WTC11 (cell line): ENCODE data around the gene IL31. TPM values are rescaled to one million over a fixed set of nuclear protein-coding genes. Genes with fewer than 3 reads are reported as not detected.

Experiments
- ATAC-seq: fragments of 200-7000 bp; cut with Tn5 transposase; 2 replicates; pipeline ENCODE4 v1.10.0; 2021; ENCODE audit warnings: mild to moderate bottlenecking, moderate library complexity
- CTCF ChIA-PET: fragments of 300-600 bp; sonication (Branson Sonifier 250); formaldehyde crosslinking; loops from one replicate; lab custom pipeline; 2021; ENCODE audit warnings: antibody characterized with exemption; lab: Charles Lee
- POLR2A ChIA-PET: fragments of 350-600 bp; sonication (Branson Sonifier 250); formaldehyde crosslinking; loops from one replicate; lab custom pipeline; 2021; ENCODE audit warnings: antibody characterized with exemption; lab: Charles Lee
- DNase-seq: peaks from one replicate; pipeline ENCODE4 v3.0.0; 2021; ENCODE audit warnings: low spot score
- H3K27ac Mint-ChIP-seq: 2 replicates; pipeline ENCODE4 v1.8.0; 2021; ENCODE audit warnings: mixed read lengths
- H3K27me3 Mint-ChIP-seq: 2 replicates; pipeline ENCODE4 v1.8.0; 2021; ENCODE audit warnings: low read depth, mild to moderate bottlenecking, moderate library complexity, mixed read lengths
- H3K36me3 Mint-ChIP-seq: 2 replicates; pipeline ENCODE4 v1.8.0; 2021; ENCODE audit warnings: mixed read lengths
- H3K4me1 Mint-ChIP-seq: 2 replicates; pipeline ENCODE4 v1.8.0; 2022; ENCODE audit warnings: mixed read lengths
- H3K4me3 Mint-ChIP-seq: 2 replicates; pipeline ENCODE4 v1.8.0; 2021; ENCODE audit warnings: mild to moderate bottlenecking, moderate library complexity, mixed read lengths
- H3K9me3 Mint-ChIP-seq: 2 replicates; pipeline ENCODE4 v1.8.0; 2021; ENCODE audit warnings: mixed read lengths
- ELF4 ChIP-seq: sonication (generic); formaldehyde crosslinking; IDR thresholded peaks from 2 replicates; pipeline ENCODE4 v1.8.1; 2022; ENCODE audit warnings: low read depth, mild to moderate bottlenecking, moderate library complexity, missing genetic modification reagents
- ETV6 ChIP-seq: sonication (generic); formaldehyde crosslinking; IDR thresholded peaks from 2 replicates; pipeline ENCODE4 v1.8.1; 2022; ENCODE audit warnings: mild to moderate bottlenecking, missing genetic modification reagents
- FOXJ3 ChIP-seq: sonication (generic); formaldehyde crosslinking; IDR thresholded peaks from 2 replicates; pipeline ENCODE4 v1.9.0; 2021; ENCODE audit warnings: missing genetic modification reagents, mild to moderate bottlenecking, borderline replicate concordance
- FOXK1 ChIP-seq: sonication (generic); formaldehyde crosslinking; IDR thresholded peaks from 2 replicates; pipeline ENCODE4 v1.8.0; 2022; ENCODE audit warnings: mild to moderate bottlenecking, moderate library complexity, missing genetic modification reagents
- FOXP1 ChIP-seq: sonication (generic); formaldehyde crosslinking; IDR thresholded peaks from 2 replicates; pipeline ENCODE4 v1.8.0; 2022; ENCODE audit warnings: missing genetic modification reagents, mild to moderate bottlenecking, moderate library complexity, borderline replicate concordance
- GTF2I ChIP-seq: fragments of 250-450 bp; sonication (Bioruptor Pico); conservative IDR thresholded peaks from 2 replicates; pipeline ENCODE4 v1.4.0; 2021; ENCODE audit warnings: mild to moderate bottlenecking
- HMGA2 ChIP-seq: fragments of 250-450 bp; sonication (Bioruptor Pico); IDR thresholded peaks from 2 replicates; pipeline ENCODE4 v1.4.0; 2021; ENCODE audit warnings: mild to moderate bottlenecking, moderate library complexity
- JUN ChIP-seq: sonication (generic); formaldehyde crosslinking; IDR thresholded peaks from 2 replicates; pipeline ENCODE4 v1.8.0; 2023; ENCODE audit warnings: mild to moderate bottlenecking, missing genetic modification reagents
- KAT7 ChIP-seq: sonication (generic); formaldehyde crosslinking; IDR thresholded peaks from 2 replicates; pipeline ENCODE4 v1.8.1; 2023; ENCODE audit warnings: missing genetic modification reagents, mild to moderate bottlenecking, borderline replicate concordance
- MXD4 ChIP-seq: fragments of 250-450 bp; sonication (Bioruptor Pico); IDR thresholded peaks from 2 replicates; pipeline ENCODE4 v1.8.0; 2021; ENCODE audit warnings: mild to moderate bottlenecking, moderate library complexity, borderline replicate concordance
- NR1H2 ChIP-seq: sonication (generic); formaldehyde crosslinking; IDR thresholded peaks from 2 replicates; pipeline ENCODE4 v1.9.0; 2021; ENCODE audit warnings: mild to moderate bottlenecking, moderate library complexity, missing genetic modification reagents
- RELA ChIP-seq: sonication (generic); formaldehyde crosslinking; IDR thresholded peaks from 2 replicates; pipeline ENCODE4 v1.8.1; 2022; ENCODE audit warnings: missing genetic modification reagents, mild to moderate bottlenecking, borderline replicate concordance
- SOX15 ChIP-seq: fragments of 250-450 bp; sonication (Bioruptor Pico); IDR thresholded peaks from 2 replicates; pipeline ENCODE4 v1.9.0; 2021; ENCODE audit warnings: mild to moderate bottlenecking
- SP1 ChIP-seq: sonication (generic); formaldehyde crosslinking; conservative IDR thresholded peaks from 2 replicates; pipeline ENCODE4 v1.8.1; 2022; ENCODE audit warnings: missing genetic modification reagents
- TCF7 ChIP-seq: sonication (generic); formaldehyde crosslinking; IDR thresholded peaks from 2 replicates; pipeline ENCODE4 v1.8.0; 2022; ENCODE audit warnings: mild to moderate bottlenecking, low read depth, missing genetic modification reagents, moderate library complexity
- ZNF263 ChIP-seq: sonication (generic); formaldehyde crosslinking; IDR thresholded peaks from 2 replicates; pipeline ENCODE4 v1.8.1; 2022; ENCODE audit warnings: low read depth, mild to moderate bottlenecking, moderate library complexity, missing genetic modification reagents
- ZNF671 ChIP-seq: fragments of 250-450 bp; sonication (Bioruptor Pico); IDR thresholded peaks from 2 replicates; pipeline ENCODE4 v1.8.0; 2021; ENCODE audit warnings: mild to moderate bottlenecking
- total RNA-seq: library from RNA; stranded (reverse); gene quantifications from 3 replicates; pipeline ENCODE4 v1.2.3, GENCODE V29; 2021
- TF ChIP-seq, protein P1 (sequence below): sonication (generic); formaldehyde crosslinking; IDR thresholded peaks from 2 replicates; pipeline ENCODE4 v1.8.0; 2022; ENCODE audit warnings: missing genetic modification reagents
- TF ChIP-seq, protein P2 (sequence below): fragments of 200-600 bp; IDR thresholded peaks from 2 replicates; pipeline ENCODE4 v1.8.0; 2022; ENCODE audit warnings: antibody characterized with exemption
- TF ChIP-seq, protein P3 (sequence below): fragments of 250-450 bp; sonication (Bioruptor Pico); conservative IDR thresholded peaks from 2 replicates; pipeline ENCODE4 v1.9.0; 2021; ENCODE audit warnings: mild to moderate bottlenecking
- TF ChIP-seq, protein P4 (sequence below): sonication (generic); formaldehyde crosslinking; IDR thresholded peaks from 2 replicates; pipeline ENCODE4 v1.8.0; 2022; ENCODE audit warnings: mild to moderate bottlenecking, missing genetic modification reagents

The IL31 gene
- total RNA-seq, 1 experiment from 2014 or later = not detected

DNA sequence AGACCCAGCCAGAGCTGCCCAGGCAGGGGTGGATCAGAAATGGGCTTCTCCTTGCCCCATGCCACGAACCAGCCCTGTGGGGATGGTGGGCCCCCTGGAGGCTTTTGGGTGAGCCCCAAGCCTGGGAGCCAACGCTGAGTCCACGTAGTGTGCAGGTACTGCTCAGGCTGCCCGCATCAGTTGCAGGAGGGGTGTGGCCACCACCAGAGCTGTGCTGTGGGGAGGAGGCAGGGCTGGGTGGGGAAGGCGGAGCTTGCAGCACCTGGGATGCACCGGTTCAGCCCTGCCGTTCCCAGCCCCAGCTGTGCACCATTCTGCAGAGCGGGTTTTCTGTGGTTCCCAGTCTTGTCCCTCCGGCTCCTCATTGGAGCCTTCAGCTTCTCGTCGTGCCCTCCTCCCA, 36.3 kb downstream of the IL31 start:
- H3K36me3 Mint-ChIP-seq = peaks cover 40% of the 10 kb centered on the region
- ChIA-PET POLR2A (interaction anchor here (1.1 kb wide), 1 partner anchor 88 kb away, joined by 4 read pairs; the partner anchor contains the start of gene DIABLO), CTCF (interaction anchor here (0.6 to 1.9 kb wide), 28 partner anchors 8 to 332 kb away, joined by 3 to 32 read pairs (median 4); partner anchors contain the start of genes B3GNT4, CFAP251 and LRRC43)
- 0 out of 2 replicates have a peak, but pooled peaks cover 6% of the 10 kb centered on the region for H3K4me1 Mint-ChIP-seq
- H3K4me3 Mint-ChIP-seq = peak overlapping the region; percentile 24; the same call in 1 of the 2 replicates
- no peak overlapping the region for H3K27ac Mint-ChIP-seq
- peaks cover 7% of the 10 kb centered on the region; the same call in 1 of the 2 replicates for H3K9me3 Mint-ChIP-seq
- ATAC-seq = peak; percentile 94
- no peaks in the 10 kb centered on the region for H3K27me3 Mint-ChIP-seq
- no peak for TF ChIP-seq GTF2I (CRISPR knock-in tag)
- peak; percentile 46; the same call in 1 of the 2 replicates for TF ChIP-seq SP1 (CRISPR knock-in tag)
- TF ChIP-seq FOXJ3 (CRISPR knock-in tag) = no peak
- TF ChIP-seq FOXK1 (CRISPR knock-in tag) = 0 out of 2 replicates have a peak, but pooled peaks have one; percentile 10
- TF ChIP-seq JUN (CRISPR knock-in tag) = no peak
- TF ChIP-seq FOXP1 (CRISPR knock-in tag) = no peak
- TF ChIP-seq ELF4 (CRISPR knock-in tag) = no peak
- TF ChIP-seq, protein P1, sequence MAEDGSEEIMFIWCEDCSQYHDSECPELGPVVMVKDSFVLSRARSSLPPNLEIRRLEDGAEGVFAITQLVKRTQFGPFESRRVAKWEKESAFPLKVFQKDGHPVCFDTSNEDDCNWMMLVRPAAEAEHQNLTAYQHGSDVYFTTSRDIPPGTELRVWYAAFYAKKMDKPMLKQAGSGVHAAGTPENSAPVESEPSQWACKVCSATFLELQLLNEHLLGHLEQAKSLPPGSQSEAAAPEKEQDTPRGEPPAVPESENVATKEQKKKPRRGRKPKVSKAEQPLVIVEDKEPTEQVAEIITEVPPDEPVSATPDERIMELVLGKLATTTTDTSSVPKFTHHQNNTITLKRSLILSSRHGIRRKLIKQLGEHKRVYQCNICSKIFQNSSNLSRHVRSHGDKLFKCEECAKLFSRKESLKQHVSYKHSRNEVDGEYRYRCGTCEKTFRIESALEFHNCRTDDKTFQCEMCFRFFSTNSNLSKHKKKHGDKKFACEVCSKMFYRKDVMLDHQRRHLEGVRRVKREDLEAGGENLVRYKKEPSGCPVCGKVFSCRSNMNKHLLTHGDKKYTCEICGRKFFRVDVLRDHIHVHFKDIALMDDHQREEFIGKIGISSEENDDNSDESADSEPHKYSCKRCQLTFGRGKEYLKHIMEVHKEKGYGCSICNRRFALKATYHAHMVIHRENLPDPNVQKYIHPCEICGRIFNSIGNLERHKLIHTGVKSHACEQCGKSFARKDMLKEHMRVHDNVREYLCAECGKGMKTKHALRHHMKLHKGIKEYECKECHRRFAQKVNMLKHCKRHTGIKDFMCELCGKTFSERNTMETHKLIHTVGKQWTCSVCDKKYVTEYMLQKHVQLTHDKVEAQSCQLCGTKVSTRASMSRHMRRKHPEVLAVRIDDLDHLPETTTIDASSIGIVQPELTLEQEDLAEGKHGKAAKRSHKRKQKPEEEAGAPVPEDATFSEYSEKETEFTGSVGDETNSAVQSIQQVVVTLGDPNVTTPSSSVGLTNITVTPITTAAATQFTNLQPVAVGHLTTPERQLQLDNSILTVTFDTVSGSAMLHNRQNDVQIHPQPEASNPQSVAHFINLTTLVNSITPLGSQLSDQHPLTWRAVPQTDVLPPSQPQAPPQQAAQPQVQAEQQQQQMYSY (CRISPR knock-in tag) = no peak
- TF ChIP-seq TCF7 (CRISPR knock-in tag) = no peak
- peak; percentile 82 for DNase-seq

DNA sequence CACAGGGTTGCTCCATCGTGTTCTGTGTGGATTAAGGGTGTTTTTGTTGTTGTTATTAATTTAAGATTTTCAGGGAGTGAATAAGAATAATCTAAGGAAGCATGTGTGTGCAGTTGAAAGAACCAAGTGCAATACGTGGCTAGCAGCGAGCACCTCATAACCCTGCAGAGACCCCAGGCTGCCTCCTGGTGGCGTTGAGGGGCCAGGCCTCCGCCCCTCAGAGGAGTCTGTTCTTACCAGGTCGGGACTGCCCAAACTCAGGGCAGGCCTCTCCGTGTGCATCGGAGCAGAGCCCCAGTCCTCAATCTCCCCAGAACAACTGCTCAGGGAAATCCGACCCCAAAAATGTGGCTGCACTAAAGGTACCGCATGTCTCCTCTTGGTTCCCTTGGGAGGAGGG, 36.8 kb downstream of the IL31 start:
- peaks cover 38% of the 10 kb centered on the region for H3K36me3 Mint-ChIP-seq
- H3K9me3 Mint-ChIP-seq = peaks cover 4% of the 10 kb centered on the region; the same call in 1 of the 2 replicates
- peak; percentile 81 for DNase-seq
- H3K4me1 Mint-ChIP-seq = 0 out of 2 replicates have a peak, but pooled peaks cover 6% of the 10 kb centered on the region
- ChIA-PET CTCF (interaction anchor here (0.8 to 1.9 kb wide), 16 partner anchors 8 to 219 kb away, joined by 3 to 32 read pairs (median 4); partner anchors contain the start of genes CFAP251 and LRRC43), POLR2A (interaction anchor here (1.1 kb wide), 1 partner anchor 89 kb away, joined by 4 read pairs; the partner anchor contains the start of gene DIABLO)
- H3K27me3 Mint-ChIP-seq = no peaks in the 10 kb centered on the region
- TF ChIP-seq ZNF671 = no peak
- TF ChIP-seq, protein P2, sequence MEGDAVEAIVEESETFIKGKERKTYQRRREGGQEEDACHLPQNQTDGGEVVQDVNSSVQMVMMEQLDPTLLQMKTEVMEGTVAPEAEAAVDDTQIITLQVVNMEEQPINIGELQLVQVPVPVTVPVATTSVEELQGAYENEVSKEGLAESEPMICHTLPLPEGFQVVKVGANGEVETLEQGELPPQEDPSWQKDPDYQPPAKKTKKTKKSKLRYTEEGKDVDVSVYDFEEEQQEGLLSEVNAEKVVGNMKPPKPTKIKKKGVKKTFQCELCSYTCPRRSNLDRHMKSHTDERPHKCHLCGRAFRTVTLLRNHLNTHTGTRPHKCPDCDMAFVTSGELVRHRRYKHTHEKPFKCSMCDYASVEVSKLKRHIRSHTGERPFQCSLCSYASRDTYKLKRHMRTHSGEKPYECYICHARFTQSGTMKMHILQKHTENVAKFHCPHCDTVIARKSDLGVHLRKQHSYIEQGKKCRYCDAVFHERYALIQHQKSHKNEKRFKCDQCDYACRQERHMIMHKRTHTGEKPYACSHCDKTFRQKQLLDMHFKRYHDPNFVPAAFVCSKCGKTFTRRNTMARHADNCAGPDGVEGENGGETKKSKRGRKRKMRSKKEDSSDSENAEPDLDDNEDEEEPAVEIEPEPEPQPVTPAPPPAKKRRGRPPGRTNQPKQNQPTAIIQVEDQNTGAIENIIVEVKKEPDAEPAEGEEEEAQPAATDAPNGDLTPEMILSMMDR = peak; percentile 60
- H3K27ac Mint-ChIP-seq = no peak overlapping the region
- peak overlapping the region; percentile 24 for H3K4me3 Mint-ChIP-seq
- peak; percentile 91 for ATAC-seq

DNA sequence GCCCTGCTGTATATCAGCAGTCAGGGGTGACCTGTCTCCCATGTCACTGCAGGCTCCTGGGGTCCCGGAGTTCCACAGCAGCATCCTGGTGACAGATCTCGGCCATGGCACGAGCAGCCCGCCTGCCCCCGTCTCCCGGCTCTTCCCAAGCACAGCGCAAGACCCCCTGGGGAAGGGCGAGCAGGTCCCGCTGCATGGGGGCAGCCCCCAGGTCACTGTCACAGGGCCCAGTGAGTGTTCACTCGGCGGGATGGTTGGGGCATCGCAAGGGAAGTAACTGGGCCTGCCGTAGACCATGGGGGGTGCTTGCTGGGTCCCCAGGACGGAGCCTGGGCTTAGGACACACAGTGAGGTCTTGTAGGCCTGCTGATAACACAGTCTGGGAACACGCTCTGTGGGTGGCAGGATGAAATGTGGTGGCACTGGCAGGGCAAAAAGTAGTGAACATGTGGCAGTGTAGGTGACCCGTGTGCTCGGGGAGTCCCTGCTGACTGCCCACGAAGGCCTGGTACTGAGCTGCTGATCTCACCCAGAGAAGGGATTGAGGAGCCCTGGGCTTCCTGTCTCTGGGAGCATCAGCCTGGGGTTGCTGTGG, 38.5 kb downstream of the IL31 start:
- no peak overlapping the region for H3K27ac Mint-ChIP-seq
- 0 out of 2 replicates have a peak, but pooled peaks cover 6% of the 10 kb centered on the region for H3K4me1 Mint-ChIP-seq
- H3K36me3 Mint-ChIP-seq = peaks cover 24% of the 10 kb centered on the region
- POLR2A ChIA-PET = no interaction called here
- CTCF ChIA-PET = no interaction called here
- no peaks in the 10 kb centered on the region for H3K9me3 Mint-ChIP-seq
- no peak for ATAC-seq
- DNase-seq = no peak
- no peak overlapping the region for H3K4me3 Mint-ChIP-seq
- H3K27me3 Mint-ChIP-seq = no peaks in the 10 kb centered on the region
- no peak for TF ChIP-seq MXD4 (CRISPR knock-in tag)
- TF ChIP-seq ZNF263 (CRISPR knock-in tag) = no peak
- no peak for TF ChIP-seq ETV6 (CRISPR knock-in tag)
- TF ChIP-seq KAT7 (CRISPR knock-in tag) = no peak
- no peak for TF ChIP-seq SOX15 (CRISPR knock-in tag)
- TF ChIP-seq, protein P2 = no peak
- TF ChIP-seq, protein P3, sequence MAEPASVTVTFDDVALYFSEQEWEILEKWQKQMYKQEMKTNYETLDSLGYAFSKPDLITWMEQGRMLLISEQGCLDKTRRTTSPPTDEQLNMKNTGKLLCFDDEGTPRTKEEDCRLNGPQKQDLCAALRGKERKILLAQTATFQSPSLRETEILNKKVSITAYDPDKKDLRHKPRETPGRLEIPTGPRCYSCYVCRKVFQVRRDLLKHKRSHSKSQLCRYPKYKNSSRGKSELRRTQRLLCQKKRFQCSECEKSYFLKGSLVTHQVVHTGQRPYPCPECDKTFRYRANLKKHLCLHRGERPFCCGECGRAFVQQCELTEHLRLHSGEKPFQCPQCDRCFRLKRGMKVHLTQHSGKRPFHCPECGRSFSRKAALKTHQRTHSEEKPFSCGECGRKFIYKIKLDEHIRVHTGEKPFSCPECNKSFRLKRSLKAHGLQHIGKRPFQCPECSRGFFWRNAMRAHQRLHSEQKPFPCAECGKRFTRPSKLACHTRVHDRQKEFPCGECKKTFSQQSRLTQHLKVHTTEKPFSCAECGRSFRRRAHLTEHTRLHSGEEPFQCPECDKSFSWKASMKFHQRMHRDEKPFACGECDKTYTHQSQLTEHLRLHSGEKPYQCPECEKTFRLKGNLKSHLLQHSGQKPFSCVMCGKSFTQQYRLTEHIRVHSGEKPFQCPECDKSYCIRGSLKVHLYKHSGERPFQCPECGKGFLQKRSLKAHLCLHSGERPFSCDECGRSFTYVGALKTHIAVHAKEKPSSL (CRISPR knock-in tag) = no peak
- no peak for TF ChIP-seq RELA (CRISPR knock-in tag)
- TF ChIP-seq, protein P4, sequence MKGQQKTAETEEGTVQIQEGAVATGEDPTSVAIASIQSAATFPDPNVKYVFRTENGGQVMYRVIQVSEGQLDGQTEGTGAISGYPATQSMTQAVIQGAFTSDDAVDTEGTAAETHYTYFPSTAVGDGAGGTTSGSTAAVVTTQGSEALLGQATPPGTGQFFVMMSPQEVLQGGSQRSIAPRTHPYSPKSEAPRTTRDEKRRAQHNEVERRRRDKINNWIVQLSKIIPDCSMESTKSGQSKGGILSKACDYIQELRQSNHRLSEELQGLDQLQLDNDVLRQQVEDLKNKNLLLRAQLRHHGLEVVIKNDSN (CRISPR knock-in tag) = no peak
- TF ChIP-seq NR1H2 (CRISPR knock-in tag) = no peak
- TF ChIP-seq FOXP1 (CRISPR knock-in tag) = no peak
- no peak for TF ChIP-seq HMGA2 (CRISPR knock-in tag)
